Stimulated activated CD4-positive, alpha-beta T cell treated with anti-CD3 and anti-CD28 coated beads, Interleukin-2, amount 100 ng/mL, for 4 hours (primary cell): ENCODE results near the gene CYSLTR2.
"Not testable (repeated sequence)": the region's sequence is repeated elsewhere in the genome, so short reads cannot be mapped to it uniquely, and the experiment has no call there.

ENCODE experiments used
- DNase-seq: peaks from one replicate; pipeline ENCODE4 v3.0.0-alpha.2; 2020; ENCODE audit warnings: low read depth

The CYSLTR2 gene

GRCh38 chr13:48645845-48646244 is 7.9 kb upstream of the CYSLTR2 start:
- DNase-seq, result no peak

DNA sequence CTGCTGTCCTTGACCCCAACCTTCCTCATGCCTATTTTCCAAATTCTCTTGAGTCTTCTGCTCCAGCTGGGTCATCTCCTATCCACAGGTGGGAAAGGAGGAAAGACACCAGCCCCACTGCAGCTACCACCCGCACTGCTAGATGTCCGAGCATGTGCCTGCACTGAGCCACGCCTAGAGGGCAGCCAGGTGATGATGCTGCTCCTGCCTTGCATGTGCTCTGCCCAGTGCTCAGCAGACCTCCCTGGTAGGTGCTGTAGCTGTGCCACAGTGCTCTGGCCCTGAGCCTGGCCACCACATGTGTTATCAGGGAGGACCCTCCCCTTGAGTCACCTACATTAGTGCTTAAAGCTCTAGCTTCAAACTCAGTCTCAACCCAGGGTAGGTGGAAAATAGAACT is 6.9 kb upstream of the CYSLTR2 start:
- DNase-seq, result no peak

DNA sequence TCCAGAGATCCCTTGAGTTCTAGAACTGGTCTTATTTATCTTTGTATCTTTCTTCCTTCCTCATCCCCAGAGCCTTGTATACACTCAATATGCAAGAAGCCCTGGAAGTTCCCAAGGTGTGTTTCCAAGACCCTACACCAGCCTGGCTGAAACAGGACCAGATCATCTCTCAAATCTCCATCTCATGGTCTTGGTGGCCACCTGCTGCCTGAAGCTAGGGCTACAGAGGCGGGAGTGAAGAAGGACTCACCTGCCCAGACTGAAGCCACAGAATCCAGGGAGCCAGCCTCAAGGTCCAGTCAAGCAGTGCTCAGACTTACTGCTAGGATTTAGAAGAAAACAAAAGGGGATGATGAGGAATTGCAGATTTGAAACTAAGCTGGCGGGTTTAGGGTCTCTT is 6.1 kb upstream of the CYSLTR2 start:
- no peak for DNase-seq

GRCh38 chr13:48648446-48648845 is 5.3 kb upstream of the CYSLTR2 start:
- no peak for DNase-seq

DNA sequence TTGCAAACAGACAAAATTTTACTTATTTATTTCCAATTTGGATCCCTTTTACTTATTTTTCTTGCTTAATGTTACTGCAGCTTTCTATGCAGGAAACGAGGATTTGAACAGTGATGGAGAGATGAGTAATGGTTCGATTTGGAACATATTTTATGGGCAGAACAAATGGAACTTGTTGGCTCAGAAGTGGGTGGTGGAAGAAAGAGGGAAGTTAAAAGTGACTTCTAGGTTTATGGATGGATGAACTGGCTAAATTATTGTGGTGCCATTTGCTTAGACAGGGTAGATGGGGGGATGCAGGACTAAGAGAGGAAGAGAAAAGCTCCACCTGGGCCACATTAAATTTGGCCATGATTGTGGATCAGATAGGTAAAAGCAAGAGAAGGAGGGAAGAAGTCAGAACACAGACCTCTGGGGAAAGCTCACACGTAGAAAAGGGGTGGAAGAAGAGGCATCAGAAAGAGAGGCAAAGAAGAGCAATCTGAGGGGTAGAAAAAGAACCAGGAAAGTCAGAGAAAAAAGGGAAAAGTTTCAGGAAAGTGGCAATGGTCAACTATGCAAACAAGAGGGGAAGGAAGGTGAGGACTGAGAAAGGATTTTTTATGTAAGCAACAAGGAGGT is 768 bp upstream of the CYSLTR2 start:
- no peak for DNase-seq

DNA sequence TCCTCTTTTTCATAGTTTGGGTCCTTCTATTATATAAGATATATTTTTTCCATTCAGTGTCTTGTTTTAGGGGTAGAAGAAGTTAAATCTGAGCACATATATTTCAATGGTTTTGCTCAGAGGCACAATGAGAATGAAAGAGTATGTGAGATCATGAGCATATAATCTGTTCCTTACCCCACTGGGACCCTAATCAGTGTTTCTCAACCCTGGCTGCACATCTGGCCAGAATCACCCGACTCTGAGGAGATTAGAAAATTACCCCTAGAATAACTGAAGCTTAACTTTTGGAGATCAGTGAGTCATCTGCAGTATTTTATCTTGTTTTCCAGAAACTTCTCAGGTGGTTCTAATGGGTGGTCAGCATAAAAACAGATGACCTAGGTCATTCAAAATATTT is 782 bp downstream of the CYSLTR2 start:
- DNase-seq, result no peak

DNA sequence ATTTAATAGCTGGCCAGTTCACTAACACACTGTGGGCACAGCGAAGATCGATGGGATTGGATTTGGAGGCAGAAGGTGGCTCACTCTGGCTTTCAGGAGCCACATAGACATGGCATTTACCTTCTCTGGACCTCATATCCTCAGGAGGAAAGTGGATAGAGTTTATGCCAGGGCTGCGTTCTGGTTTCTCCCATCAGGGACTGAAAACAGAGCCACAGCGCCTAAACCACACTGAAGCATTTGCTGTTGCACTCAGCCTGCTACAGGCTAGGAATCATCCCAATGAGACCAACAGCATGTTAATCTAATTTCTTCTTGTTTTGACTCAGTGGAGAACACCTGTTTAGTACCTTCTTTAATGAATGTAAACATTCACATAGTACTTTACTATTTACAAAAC is 1.6 kb downstream of the CYSLTR2 start:
- DNase-seq, result no peak

- DNase-seq, result no peak
Observed at GRCh38 chr13:48656608-48657007, 2.9 kb downstream of the CYSLTR2 start.

DNA sequence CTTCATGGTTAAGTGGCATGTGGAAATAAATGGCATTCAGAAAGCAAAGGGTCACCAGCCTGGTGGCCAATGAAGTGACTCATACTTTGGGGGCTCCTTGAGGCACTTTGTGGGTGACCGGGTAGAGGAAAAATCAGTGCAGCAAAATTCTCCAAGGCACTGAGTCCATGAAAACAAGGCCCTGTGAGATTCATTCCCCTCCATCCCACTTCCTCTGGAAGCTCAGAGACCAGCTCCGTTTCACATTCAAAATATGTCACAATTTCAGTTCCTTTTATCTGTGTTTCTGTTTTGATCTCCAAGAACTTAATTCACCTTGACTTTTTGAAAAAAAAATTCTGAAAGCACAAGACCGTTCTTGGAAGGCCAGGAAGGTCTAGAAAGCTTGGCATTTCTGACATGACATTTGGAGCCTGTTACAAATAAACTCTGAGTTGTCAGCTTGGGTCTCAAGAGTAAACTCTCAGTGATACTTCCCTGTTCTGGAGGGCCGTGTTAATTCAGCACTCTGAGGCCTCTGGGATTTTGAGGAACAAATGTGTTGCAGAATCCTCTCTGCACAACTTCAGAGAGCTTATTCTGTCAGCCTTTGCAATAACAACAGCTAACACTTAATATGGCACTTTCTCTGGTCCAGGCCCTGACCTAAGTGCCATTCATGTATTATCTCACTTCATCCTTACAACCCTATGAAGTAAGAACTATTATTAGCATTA is 6.8 kb downstream of the CYSLTR2 start:
- DNase-seq, result no peak

GRCh38 chr13:48661107-48661506 is 7.4 kb downstream of the CYSLTR2 start:
- no peak for DNase-seq

DNA sequence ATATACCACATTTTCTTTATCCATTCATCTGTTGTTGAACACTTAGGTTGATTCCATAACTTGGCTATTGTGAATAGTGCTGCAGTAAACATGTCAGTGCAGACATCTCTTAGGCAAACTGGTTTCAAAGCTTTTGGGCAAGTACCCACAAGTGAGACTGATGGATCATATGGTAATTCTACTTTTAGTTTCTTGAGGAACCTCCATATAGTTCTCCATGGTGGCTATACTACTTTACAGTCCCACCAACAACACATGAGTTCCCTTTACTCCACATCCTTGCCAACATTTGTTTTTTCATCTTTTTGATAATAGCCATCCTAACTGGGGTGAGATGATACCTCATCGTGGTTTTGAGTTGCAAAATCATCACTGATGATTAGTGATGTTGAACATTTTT is 8.5 kb downstream of the CYSLTR2 start:
- DNase-seq, result no peak

GRCh38 chr13:48667136-48667535 is 13.4 kb downstream of the CYSLTR2 start:
- no peak for DNase-seq

GRCh38 chr13:48671421-48671820 is 17.7 kb downstream of the CYSLTR2 start:
- DNase-seq, result not testable (repeated sequence)

DNA sequence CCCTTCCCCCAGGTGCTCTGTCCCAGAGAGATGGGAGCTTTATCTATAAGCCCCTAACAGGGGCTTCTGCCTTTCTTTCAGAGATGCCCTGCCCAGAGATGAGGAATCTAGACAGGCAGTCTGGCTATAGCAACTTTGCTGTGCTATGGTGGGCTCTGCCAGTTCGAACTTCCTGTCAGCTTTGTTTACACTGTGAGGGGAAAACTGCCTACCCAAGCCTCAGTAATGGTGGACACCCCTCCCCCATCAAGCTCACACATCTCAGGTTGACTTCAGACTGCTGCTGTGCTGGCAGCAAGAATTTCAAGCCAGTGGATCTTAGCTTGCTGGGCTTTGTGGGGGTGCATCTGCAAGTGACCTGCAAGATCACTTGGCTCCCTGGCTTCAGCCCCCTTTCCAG is 21.5 kb downstream of the CYSLTR2 start:
- no peak for DNase-seq

- DNase-seq, result no peak
Observed at GRCh38 chr13:48678316-48678715, 24.6 kb downstream of the CYSLTR2 start.

DNA sequence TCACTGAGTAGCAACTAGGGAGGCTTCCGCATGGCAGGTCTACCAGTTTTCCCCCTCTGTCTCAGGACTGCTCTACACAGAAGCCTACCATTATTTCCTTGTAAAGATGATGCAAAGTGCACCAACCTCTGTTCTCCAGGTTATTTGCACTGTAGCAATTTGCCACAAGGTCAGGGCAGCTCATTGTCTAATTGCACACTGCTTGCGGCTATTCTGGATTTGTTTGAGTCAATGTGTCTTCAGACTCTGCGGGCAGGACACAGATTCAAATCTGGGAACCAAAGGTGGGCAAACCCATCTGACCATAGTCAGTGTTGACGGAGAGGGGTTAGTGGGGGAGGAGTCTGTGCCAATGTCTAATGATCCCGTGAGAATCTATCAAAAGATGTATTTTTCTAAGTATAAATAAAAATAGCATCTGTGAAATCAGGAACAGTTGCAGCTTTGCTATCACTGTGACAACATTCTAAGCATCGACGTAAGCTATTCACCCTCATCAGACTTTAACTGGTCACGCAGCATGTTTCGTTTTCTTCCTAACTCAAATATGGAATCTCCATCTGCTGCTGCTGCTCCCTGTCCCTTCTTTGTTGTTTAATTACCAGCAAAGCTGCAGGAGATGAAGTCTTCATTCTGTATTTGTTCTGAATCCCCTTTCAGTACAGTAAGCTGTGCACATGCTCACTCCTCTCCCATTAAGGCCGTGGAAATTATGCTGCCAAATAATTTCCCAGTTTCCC is 26.4 kb downstream of the CYSLTR2 start:
- DNase-seq, result no peak

- no peak for DNase-seq
Observed at GRCh38 chr13:48680756-48681392, 27.1 kb downstream of the CYSLTR2 start.

- no peak for DNase-seq
Observed at GRCh38 chr13:48681905-48682304, 28.2 kb downstream of the CYSLTR2 start.

DNA sequence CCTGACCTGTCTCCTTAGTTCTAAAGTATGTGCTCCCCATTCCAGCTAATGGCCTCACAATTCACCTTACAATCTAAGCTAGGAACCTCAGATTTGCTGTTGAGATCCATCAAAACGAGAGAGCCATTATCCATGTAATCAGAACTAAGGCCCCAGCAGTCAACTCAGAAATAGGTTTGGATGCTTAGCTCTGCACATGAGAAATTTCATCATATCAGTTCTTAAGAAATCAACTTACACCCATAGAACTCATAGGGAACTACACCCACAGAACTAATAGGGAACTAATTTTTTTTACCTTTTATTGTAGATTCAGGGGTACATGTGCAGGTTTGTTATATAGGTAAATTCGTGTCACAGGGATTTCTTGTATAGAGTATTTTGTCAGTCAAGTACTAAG is 28.7 kb downstream of the CYSLTR2 start:
- no peak for DNase-seq

GRCh38 chr13:48686636-48687210 is 33.0 kb downstream of the CYSLTR2 start:
- DNase-seq, result no peak

DNA sequence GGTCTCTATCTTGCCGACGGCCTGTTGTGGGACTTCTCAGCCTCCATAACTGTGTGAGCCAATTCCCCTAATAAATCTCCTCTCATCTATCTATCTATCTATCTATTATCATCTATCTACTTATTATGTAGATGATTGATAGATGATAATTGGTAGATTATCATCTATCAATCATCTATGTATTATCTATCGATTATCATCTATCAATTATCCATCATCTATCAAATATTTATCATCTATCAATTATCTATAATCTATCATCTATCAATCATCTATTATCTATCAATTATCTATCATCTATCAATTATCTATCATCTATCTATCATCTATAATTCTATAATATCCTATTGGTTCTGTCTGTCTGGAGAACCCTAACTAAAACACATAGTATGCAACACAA is 33.5 kb downstream of the CYSLTR2 start:
- DNase-seq, result no peak

DNA sequence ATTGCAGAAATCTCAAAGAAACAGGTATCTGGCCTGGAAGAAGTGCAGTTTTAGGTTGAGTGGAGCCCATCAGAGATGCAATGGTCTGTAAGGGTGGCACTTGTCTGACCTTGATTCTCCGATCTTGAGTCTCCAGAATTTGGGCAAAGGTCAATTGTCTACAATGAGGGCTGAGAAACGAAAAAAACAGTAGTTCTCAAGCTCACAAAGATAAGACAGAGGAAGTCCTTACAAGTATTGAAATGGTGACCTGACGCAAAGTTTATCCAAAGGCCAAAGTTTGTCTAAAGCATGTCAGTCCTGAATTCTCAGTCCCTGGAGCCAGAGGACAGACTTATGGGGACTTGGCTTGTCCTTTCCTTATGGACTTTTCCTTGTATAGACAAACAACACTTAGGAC is 40.3 kb downstream of the CYSLTR2 start:
- no peak for DNase-seq

GRCh38 chr13:48695776-48696175 is 42.0 kb downstream of the CYSLTR2 start:
- DNase-seq, result no peak
